ENCODE results near the gene PFKM.

The PFKM gene

GRCh38 chr12:48119078-48119833 is at the start of gene PFKM:
Gene PFKM (plus strand): TSS chr12:48119364. CDS start chr12:48122775, 3,411 bp downstream.
- DNase-seq (ENCODE audit: low read depth, low spot score): peak; percentile 92
- peak within 1 kb of the TSS; percentile 90 for H3K4me3 ChIP-seq (ENCODE audit: low read depth, low read length)
- TF ChIP-seq CTCF (IDR thresholded peaks at IDR 0.05; ENCODE audit: low read depth, low read length): no peak
- in situ Hi-C loops (cut with HindIII; ENCODE audit: low sequenced_read_pairs): no loop called here

GRCh38 chr12:48070033-48070432 is 49.1 kb upstream of the PFKM start:
- in situ Hi-C loops (cut with HindIII; ENCODE audit: low sequenced_read_pairs): no loop called here
- H3K4me3 ChIP-seq (ENCODE audit: low read depth, low read length): no peak overlapping the region
- no peak for TF ChIP-seq CTCF (IDR thresholded peaks at IDR 0.05; ENCODE audit: low read depth, low read length)
- no peak for DNase-seq (ENCODE audit: low read depth, low spot score)

- DNase-seq (ENCODE audit: low read depth, low spot score): no peak
- in situ Hi-C loops (cut with HindIII; ENCODE audit: low sequenced_read_pairs): no loop called here
- H3K4me3 ChIP-seq (ENCODE audit: low read depth, low read length): no peak overlapping the region
- no peak for TF ChIP-seq CTCF (IDR thresholded peaks at IDR 0.05; ENCODE audit: low read depth, low read length)
These were observed 48.4 kb upstream of the PFKM start for GRCh38 chr12:48070731-48071130.

GRCh38 chr12:48071808-48072207 is 47.4 kb upstream of the PFKM start:
- in situ Hi-C loops (cut with HindIII; ENCODE audit: low sequenced_read_pairs): no loop called here
- H3K4me3 ChIP-seq (ENCODE audit: low read depth, low read length): no peak overlapping the region
- DNase-seq (ENCODE audit: low read depth, low spot score): no peak
- no peak for TF ChIP-seq CTCF (IDR thresholded peaks at IDR 0.05; ENCODE audit: low read depth, low read length)

GRCh38 chr12:48072266-48072665 is 46.9 kb upstream of the PFKM start:
- no peak for DNase-seq (ENCODE audit: low read depth, low spot score)
- in situ Hi-C loops (cut with HindIII; ENCODE audit: low sequenced_read_pairs): no loop called here
- TF ChIP-seq CTCF (IDR thresholded peaks at IDR 0.05; ENCODE audit: low read depth, low read length): no peak
- H3K4me3 ChIP-seq (ENCODE audit: low read depth, low read length): no peak overlapping the region

- in situ Hi-C loops (cut with HindIII; ENCODE audit: low sequenced_read_pairs): no loop called here
- H3K4me3 ChIP-seq (ENCODE audit: low read depth, low read length): no peak overlapping the region
- DNase-seq (ENCODE audit: low read depth, low spot score): no peak
- TF ChIP-seq CTCF (IDR thresholded peaks at IDR 0.05; ENCODE audit: low read depth, low read length): no peak
These were observed 44.9 kb upstream of the PFKM start for GRCh38 chr12:48074266-48074665.
